Ovary (tissue), 3 donors: Measurements from ENCODE around the gene ARRDC4.

Source experiments
- CTCF ChIP-seq, 3 donors: fragments of 450-650 bp in 2 of 3; fragments of 200-600 bp in 1 of 3; IDR thresholded peaks; one replicate each; pipeline versions ENCODE4 v1.5.1 to v1.8.0; 2016 to 2022; ENCODE audit warnings: antibody characterized with exemption in 3 of 3, mild to moderate bottlenecking in 1 of 3
- EP300 ChIP-seq: sonication (generic); formaldehyde crosslinking; IDR thresholded peaks from one replicate; pipeline ENCODE4 v1.6.1; 2017; ENCODE audit warnings: antibody characterized with exemption
- POLR2A ChIP-seq: fragments of 450-650 bp; IDR thresholded peaks from one replicate; pipeline ENCODE4 v1.6.1; 2017; ENCODE audit warnings: antibody characterized with exemption, mild to moderate bottlenecking, moderate library complexity
- donor health status: DM: no; HTN: no; CAD: no.

- TF ChIP-seq CTCF (IDR thresholded peaks at IDR 0.05) = no peak
- TF ChIP-seq POLR2A = no peak
- TF ChIP-seq EP300 = no peak
Measured at GRCh38 chr15:97984157-97984556, 23.7 kb downstream of the ARRDC4 start.
